IPS-18a (cell line): Measurements from ENCODE around the gene CUX1.
"Not testable (repeated sequence)": the region's sequence is repeated elsewhere in the genome, so short reads cannot be mapped to it uniquely, and the experiment has no call there.

ENCODE experiments used
- H3K27ac ChIP-seq: one replicate; pipeline ENCODE4 v1.5.1; 2013; ENCODE audit warnings: low read length
- H3K27me3 ChIP-seq: one replicate; pipeline ENCODE4 v1.6.1; 2013; ENCODE audit warnings: mild to moderate bottlenecking, low read length; ENCODE audit not compliant: control insufficient read depth, insufficient read depth
- H3K36me3 ChIP-seq: one replicate; pipeline ENCODE4 v1.6.1; 2013; ENCODE audit warnings: low read depth, low read length; ENCODE audit not compliant: control insufficient read depth
- H3K4me1 ChIP-seq: one replicate; pipeline ENCODE4 v1.6.1; 2013; ENCODE audit warnings: low read depth, low read length; ENCODE audit not compliant: control insufficient read depth
- H3K4me3 ChIP-seq: one replicate; pipeline ENCODE4 v1.5.1; 2013; ENCODE audit warnings: low read length
- H3K9ac ChIP-seq: one replicate; pipeline ENCODE4 v1.6.1; 2013; ENCODE audit warnings: mild to moderate bottlenecking, low read length, moderate library complexity
- H3K9me3 ChIP-seq: one replicate; pipeline ENCODE4 v1.6.1; 2013; ENCODE audit warnings: low read depth, low read length; ENCODE audit not compliant: control insufficient read depth

CUX1 gene

DNA sequence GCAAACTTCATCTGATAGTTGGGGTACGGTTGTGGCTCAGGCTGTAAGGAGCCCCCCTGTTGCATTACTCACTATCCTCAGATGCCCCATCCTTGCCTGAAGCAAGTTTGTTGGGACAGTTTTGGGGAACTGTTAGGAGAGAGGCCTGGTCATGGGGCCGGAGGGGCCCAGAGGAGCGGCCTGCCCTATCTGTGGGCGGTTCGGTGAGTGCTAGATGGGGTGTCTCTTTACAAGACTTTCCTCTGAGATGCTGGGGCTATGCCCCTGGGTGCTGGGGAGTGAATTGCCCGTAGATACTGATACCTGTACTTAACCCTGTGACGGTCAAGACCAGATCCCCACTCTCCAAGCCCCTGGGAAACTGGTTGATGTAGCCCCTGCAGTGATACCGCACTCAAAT lies 12.4 kb downstream of the CUX1 start:
- Histone ChIP-seq H3K27ac (no peak overlapping the region), H3K27me3 (no peaks in the 10 kb centered on the region), H3K4me1 (peaks cover 4% of the 10 kb centered on the region), H3K9ac (no peak overlapping the region), H3K4me3 (no peak overlapping the region), H3K9me3 (no peaks in the 10 kb centered on the region), H3K36me3 (no peaks in the 10 kb centered on the region)

DNA sequence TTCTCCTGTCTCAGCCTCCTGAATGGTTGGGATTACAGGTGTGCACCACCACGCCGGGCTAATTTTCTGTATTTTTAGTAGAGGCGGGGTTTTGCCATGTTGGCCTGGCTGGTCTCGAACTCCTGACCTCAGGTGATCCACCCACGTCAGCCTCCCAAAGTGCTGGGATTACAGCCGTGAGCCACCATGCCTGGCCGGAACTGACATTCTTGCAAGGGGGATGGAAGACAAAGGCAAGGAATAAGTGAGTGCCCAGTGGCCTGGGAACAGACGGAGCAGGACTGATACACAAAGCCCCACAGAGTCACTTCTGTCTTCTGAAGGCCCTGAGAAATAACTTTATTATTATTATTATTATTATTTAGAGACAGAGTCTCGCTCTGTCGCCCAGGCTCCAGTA lies 14.0 kb downstream of the CUX1 start:
- not testable (repeated sequence) for H3K9me3 ChIP-seq, H3K9ac ChIP-seq, H3K4me3 ChIP-seq, H3K36me3 ChIP-seq, H3K4me1 ChIP-seq, H3K27me3 ChIP-seq, H3K27ac ChIP-seq

DNA sequence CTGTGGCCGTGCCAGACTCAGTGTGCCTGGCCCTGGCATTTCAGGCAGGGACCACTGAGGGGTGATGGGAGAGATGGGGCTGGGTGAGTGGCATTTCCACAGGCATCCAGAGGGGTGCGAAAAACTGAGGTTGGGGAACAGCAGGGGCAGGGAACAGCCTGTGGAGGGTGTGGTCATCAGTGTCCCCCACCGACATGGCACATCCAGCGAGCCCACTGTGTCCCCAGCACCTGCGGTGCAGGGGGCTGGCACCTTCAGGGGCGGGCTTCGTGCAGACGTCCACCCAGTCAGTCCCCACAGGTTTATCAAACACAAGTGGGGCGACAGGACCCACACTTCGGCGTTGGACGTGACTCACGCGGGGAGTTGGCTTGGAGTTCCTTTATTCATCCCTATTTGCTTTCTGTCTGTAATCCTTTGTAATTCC lies 14.8 kb downstream of the CUX1 start:
- no peak overlapping the region for H3K27ac ChIP-seq

DNA sequence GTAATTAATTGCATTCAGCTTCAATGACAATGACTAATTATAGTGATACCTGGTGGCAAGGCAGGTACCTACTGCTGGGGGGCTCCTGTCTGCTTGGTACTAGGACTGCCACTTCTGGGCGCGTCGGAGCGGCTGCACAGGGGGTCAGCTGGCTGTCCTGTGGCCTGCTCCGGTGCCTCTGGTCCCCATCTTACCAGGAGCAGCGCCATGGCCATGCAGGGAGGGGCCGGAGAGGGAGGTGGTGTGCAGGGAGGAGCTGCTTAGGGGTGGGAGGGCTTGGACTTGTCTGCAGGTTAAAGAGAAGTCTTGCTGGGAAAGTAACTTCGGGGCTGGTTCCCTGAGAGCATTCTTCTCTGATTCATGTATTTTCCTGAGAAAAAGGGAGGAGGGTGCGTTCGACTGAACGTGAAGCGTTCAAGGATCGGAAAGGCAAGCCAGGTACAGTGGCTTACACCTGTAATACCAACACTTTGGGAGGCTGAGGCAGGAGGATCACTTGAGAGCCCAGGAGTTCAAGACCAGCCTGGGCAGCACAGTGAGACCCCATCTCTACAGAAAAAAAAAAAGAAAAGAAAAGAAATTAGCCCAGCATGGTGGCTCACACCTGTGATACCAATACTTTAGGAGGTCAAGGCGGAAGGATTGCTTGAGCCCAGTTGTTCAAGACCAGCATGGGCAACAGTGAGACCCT lies 15.4 kb downstream of the CUX1 start:
- H3K36me3 ChIP-seq: no peaks in the 10 kb centered on the region
- no peaks in the 10 kb centered on the region for H3K4me1 ChIP-seq
- H3K27ac ChIP-seq: no peak overlapping the region
- H3K9me3 ChIP-seq: no peaks in the 10 kb centered on the region
- H3K27me3 ChIP-seq: no peaks in the 10 kb centered on the region
- no peak overlapping the region for H3K4me3 ChIP-seq
- H3K9ac ChIP-seq: no peak overlapping the region

More for the DNA sequence above, 14.8 kb downstream of the CUX1 start:
- H3K9me3 ChIP-seq: no peaks in the 10 kb centered on the region
- H3K4me3 ChIP-seq: no peak overlapping the region
- H3K27me3 ChIP-seq: no peaks in the 10 kb centered on the region
- H3K9ac ChIP-seq: no peak overlapping the region
- H3K4me1 ChIP-seq: no peaks in the 10 kb centered on the region
- H3K36me3 ChIP-seq: no peaks in the 10 kb centered on the region

DNA sequence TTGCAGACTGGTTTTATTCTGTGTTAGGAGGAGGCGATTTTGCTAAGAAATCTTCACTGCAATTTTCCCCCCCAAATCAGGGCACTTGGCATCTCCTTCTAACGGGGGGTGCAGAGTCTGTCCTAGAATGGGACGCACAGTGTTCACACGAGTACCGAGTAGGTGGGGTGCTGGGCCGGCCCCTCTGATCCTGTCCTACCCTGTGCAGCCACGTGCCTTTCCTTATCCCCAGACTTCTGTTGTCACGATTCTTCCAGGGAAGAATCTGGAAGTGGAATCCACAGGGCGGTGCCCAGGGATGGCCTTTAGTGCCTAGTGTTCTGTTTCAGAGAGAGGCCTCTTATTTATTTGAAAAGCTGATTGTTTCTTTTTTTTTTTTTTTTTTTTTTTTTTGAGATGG lies 16.4 kb downstream of the CUX1 start:
- Histone ChIP-seq H3K27ac (no peak overlapping the region), H3K9me3 (no peaks in the 10 kb centered on the region), H3K27me3 (no peaks in the 10 kb centered on the region), H3K9ac (no peak overlapping the region), H3K4me1 (no peaks in the 10 kb centered on the region), H3K4me3 (no peak overlapping the region), H3K36me3 (no peaks in the 10 kb centered on the region)

DNA sequence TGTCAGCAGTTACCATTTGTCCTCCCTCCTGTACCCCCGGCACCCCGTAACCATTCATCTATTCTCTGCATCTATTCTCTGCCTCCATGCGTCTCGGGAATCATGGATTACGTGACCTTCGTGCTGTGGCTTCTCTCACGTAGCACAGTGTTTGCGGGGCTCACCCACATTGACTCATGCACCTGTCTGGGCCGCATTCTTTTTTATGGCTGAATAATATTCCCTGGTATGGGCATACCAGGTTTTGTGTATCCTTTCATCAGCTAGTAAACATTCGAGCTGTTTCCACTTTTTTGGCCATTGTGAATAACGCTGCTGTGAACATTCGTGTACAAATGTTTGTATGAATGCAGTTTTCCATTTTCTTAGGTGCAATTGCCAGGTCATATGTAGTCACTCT lies 17.7 kb downstream of the CUX1 start:
- Histone ChIP-seq H3K36me3 (no peaks in the 10 kb centered on the region), H3K9ac (no peak overlapping the region), H3K9me3 (no peaks in the 10 kb centered on the region), H3K4me3 (no peak overlapping the region), H3K27me3 (no peaks in the 10 kb centered on the region), H3K4me1 (no peaks in the 10 kb centered on the region), H3K27ac (no peak overlapping the region)

DNA sequence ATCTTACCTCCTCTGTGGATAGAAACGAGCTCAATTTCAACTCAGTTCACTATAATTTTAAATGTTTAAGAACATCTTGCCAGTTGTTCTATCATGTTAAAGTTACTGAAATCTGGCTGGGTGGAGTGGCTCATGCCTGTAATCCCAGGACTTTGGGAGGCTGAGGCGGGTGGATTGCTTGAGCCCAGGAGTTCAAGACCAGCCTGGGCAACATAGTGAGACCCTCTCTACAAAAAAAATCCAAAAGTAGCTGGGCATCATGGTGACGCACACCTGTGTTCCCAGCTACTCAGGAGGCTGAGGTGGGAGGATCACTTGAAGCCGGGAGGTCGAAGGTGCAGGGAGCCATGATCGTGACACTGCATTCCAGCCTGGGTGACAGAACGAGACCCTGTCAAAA lies 20.0 kb downstream of the CUX1 start:
- H3K27me3 ChIP-seq, H3K36me3 ChIP-seq, H3K9ac ChIP-seq, H3K4me1 ChIP-seq, H3K9me3 ChIP-seq, H3K27ac ChIP-seq, H3K4me3 ChIP-seq: not testable (repeated sequence)

DNA sequence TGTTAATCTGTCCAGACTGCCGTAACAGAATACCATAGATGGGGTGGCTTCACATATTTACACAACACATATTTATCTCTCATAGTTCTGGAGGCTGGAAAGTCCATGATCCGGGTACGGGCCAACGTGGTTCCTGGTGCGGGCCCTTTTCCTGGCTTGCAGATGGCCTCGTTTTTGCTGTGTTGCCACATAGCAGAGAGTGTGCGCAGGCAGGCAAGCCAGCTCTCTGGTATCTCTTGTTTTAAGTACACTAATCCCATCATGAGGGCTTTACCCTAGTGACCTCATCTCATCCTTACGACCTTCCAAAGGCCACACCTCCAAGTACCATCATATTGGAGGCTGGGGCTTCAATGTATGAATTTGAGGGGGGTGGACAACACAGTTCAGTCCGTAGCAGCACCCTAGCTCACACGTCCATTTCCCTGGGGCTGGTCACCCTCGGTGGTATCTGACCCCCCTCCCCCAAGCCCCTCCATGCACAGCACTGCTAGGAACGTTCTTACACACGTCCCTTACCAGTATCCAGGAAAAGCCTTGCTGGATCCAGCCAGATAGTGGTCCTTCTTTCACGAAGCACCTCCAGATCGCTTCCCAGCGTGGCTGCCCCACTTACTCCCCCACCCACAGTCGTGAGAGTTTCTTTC lies 21.5 kb downstream of the CUX1 start:
- no peaks in the 10 kb centered on the region for H3K36me3 ChIP-seq

DNA sequence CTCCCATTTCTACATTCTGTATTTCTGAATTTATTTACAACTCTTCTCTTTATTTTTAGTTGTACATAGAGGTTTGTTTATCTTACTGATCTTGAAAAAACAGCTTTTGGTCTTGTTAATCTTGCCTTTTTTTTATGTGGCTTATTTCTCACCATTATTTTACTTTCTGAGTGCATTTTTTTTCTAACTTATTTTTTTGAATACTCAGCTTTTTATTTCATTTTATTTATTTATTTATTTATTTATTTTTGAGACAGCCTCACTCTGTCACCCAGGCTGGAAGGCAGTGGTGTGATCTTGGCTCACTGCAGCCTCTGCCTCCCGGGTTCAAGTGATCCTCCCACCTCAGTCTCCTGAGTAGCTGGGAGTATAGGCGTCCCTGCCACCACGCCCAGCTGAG lies 23.9 kb downstream of the CUX1 start:
- Histone ChIP-seq H3K36me3 (no peaks in the 10 kb centered on the region), H3K27ac (no peak overlapping the region), H3K9me3 (no peaks in the 10 kb centered on the region), H3K4me3 (no peak overlapping the region), H3K4me1 (peaks cover 9% of the 10 kb centered on the region), H3K27me3 (no peaks in the 10 kb centered on the region), H3K9ac (no peak overlapping the region)

More for the DNA sequence above, 21.5 kb downstream of the CUX1 start:
- Histone ChIP-seq H3K4me1 (peaks cover 4% of the 10 kb centered on the region), H3K27me3 (no peaks in the 10 kb centered on the region), H3K9me3 (no peaks in the 10 kb centered on the region), H3K9ac (no peak overlapping the region), H3K27ac (no peak overlapping the region), H3K4me3 (no peak overlapping the region)

DNA sequence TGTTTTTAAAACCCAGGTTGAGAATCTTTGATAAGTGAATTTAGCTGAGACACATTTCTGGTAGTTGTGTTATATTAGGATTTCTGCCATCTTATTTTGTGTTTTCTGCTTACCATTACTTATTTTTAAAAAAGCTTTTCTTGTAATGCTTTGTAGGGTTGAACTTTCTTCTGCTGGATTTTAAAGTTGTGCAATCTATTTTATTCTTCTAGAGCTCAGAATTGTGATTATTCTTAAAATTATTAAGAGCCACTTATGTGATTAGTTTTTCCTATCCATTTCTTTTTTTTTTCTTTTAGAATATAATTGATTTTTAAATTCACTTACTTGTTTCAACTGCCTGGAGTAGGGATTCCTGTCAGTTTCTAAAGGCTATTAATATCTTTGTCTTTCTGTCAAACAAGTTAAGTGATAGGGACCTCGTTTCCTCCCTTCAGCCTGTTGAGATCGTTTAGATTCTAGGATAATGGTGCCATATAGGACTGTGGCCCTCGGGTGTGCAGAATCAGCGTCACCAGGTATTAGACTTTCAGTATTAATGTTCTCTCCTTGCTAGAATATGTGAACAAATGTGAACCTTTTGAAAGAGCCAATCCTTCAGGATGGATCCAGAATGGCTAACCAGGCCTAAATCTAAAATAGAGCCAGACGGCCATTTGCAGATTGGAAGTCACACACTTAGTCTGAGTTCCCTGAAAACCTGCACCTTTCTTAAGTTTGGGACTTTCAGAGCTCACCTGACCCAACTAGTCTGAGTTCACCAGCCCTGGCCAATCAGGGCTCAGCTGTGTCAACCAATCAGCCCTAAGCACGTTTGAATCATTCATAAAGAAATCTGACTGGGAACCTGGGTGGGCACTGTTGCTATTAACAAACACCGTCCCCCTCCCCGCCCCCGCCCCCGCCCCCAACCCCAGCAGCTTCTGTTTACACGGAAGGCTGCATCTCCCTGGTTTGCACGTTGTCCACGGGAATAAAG lies 26.2 kb downstream of the CUX1 start:
- peaks cover 9% of the 10 kb centered on the region for H3K4me1 ChIP-seq
- no peak overlapping the region for H3K9ac ChIP-seq
- H3K27me3 ChIP-seq: no peaks in the 10 kb centered on the region
- peaks cover 5% of the 10 kb centered on the region for H3K9me3 ChIP-seq
- H3K36me3 ChIP-seq: no peaks in the 10 kb centered on the region
- H3K4me3 ChIP-seq: no peak overlapping the region
- no peak overlapping the region for H3K27ac ChIP-seq

DNA sequence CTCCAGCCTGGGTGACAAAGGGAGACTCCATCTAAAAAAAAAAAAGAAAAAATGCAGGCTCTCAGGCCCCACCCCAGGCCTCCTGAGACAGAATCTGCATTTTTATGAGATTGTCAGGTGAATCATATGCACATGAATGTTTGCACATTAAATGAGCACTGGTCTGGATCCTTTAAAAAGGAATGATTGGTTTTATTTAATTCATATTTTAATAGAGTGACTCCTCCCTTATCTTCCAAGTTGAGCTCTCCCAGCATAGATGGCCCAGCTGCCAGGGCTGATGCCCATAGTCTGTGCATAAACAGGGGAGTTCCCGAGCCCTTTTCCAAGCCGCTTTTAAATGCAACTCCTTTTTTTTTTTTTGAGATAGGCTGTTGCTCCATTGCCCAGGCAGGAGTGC lies 28.5 kb downstream of the CUX1 start:
- H3K4me3 ChIP-seq: no peak overlapping the region
- no peak overlapping the region for H3K9ac ChIP-seq
- H3K27ac ChIP-seq: no peak overlapping the region
- H3K27me3 ChIP-seq: no peaks in the 10 kb centered on the region
- no peaks in the 10 kb centered on the region for H3K36me3 ChIP-seq
- H3K4me1 ChIP-seq: peaks cover 9% of the 10 kb centered on the region
- H3K9me3 ChIP-seq: peaks cover 5% of the 10 kb centered on the region
